Neuronal stem cell (in vitro differentiated cells): ENCODE data around the gene AHDC1.
A peak's percentile ranks its signal among the peaks of the same experiment; 100 is the strongest.
"Not testable (repeated sequence)": the region's sequence is repeated elsewhere in the genome, so short reads cannot be mapped to it uniquely, and the experiment has no call there.

Source experiments
- DNase-seq: peaks from one replicate; pipeline ENCODE4 v3.0.0-alpha.2; 2013; ENCODE audit warnings: low spot score
- H2AFZ ChIP-seq: one replicate; pipeline ENCODE4 v1.6.1; 2013; ENCODE audit warnings: mild to moderate bottlenecking, low read length, inconsistent platforms
- H2AK5ac ChIP-seq: 2 replicates; pipeline ENCODE4 v1.6.1; 2013; ENCODE audit warnings: low read depth, mild to moderate bottlenecking, inconsistent platforms, low read length, moderate library complexity, mixed read lengths
- H2BK120ac ChIP-seq: 2 replicates; pipeline ENCODE4 v1.6.1; 2013; ENCODE audit warnings: low read depth, mild to moderate bottlenecking, inconsistent platforms, low read length, moderate library complexity, mixed read lengths
- H2BK12ac ChIP-seq: one replicate; pipeline ENCODE4 v1.6.1; 2013; ENCODE audit warnings: low read length, inconsistent platforms
- H2BK15ac ChIP-seq: 2 replicates; pipeline ENCODE4 v1.6.1; 2013; ENCODE audit warnings: mild to moderate bottlenecking, low read length, inconsistent platforms, mixed read lengths
- H2BK5ac ChIP-seq: one replicate; pipeline ENCODE4 v1.6.1; 2013; ENCODE audit warnings: inconsistent platforms, mild to moderate bottlenecking, low read length, moderate library complexity
- H3K14ac ChIP-seq: one replicate; pipeline ENCODE4 v1.6.1; 2013; ENCODE audit warnings: low read length, inconsistent platforms
- H3K18ac ChIP-seq: 2 replicates; pipeline ENCODE4 v1.6.1; 2013; ENCODE audit warnings: low read length, inconsistent platforms
- H3K23ac ChIP-seq: 2 replicates; pipeline ENCODE4 v1.6.1; 2013; ENCODE audit warnings: low read depth, mild to moderate bottlenecking, mixed read lengths, low read length, inconsistent platforms; ENCODE audit not compliant: poor library complexity
- H3K27ac ChIP-seq: replicated peaks from 3 replicates; pipeline ENCODE4 v1.5.1; 2013; ENCODE audit warnings: low read length, inconsistent platforms
- H3K27me3 ChIP-seq, 3 experiments: 2 replicates each; pipeline ENCODE4 v1.6.1; 2013; ENCODE audit warnings: low read length in 3 of 3, mild to moderate bottlenecking in 2 of 3, inconsistent platforms in 1 of 3, low read depth in 1 of 3, mixed read lengths in 1 of 3, moderate library complexity in 1 of 3; ENCODE audit not compliant: control insufficient read depth in 3 of 3, insufficient read depth in 3 of 3
- H3K36me3 ChIP-seq, 2 donors: replicated peaks in 1 of 2; 2 replicates each; pipeline ENCODE4 v1.6.1; 2013; ENCODE audit warnings: low read length in 2 of 2; ENCODE audit not compliant: control insufficient read depth in 2 of 2, insufficient read depth in 2 of 2
- H3K4ac ChIP-seq: 2 replicates; pipeline ENCODE4 v1.6.1; 2013; ENCODE audit warnings: inconsistent platforms, mild to moderate bottlenecking, low read length, moderate library complexity
- H3K4me1 ChIP-seq, 2 donors: 1 replicate in 1 of 2; 2 replicates in 1 of 2; pipeline ENCODE4 v1.6.1; 2013; ENCODE audit warnings: low read length in 2 of 2, low read depth in 1 of 2; ENCODE audit not compliant: control insufficient read depth in 2 of 2, insufficient read depth in 1 of 2
- H3K4me2 ChIP-seq: one replicate; pipeline ENCODE4 v1.6.1; 2013; ENCODE audit warnings: mild to moderate bottlenecking, low read length, inconsistent platforms; ENCODE audit not compliant: insufficient read depth, poor library complexity, severe bottlenecking
- H3K4me3 ChIP-seq, 2 donors: 2 replicates each; pipeline ENCODE4 v1.5.1; 2013; ENCODE audit warnings: low read length in 2 of 2, mild to moderate bottlenecking in 2 of 2, inconsistent platforms in 1 of 2, moderate library complexity in 1 of 2
- H3K79me1 ChIP-seq: one replicate; pipeline ENCODE4 v1.6.1; 2013; ENCODE audit warnings: low read depth, mild to moderate bottlenecking, inconsistent platforms, low read length, moderate library complexity
- H3K9ac ChIP-seq: one replicate; pipeline ENCODE4 v1.6.1; 2013; ENCODE audit warnings: mild to moderate bottlenecking, low read depth, low read length, inconsistent platforms; ENCODE audit not compliant: poor library complexity
- H3K9me3 ChIP-seq, 2 donors: replicated peaks in 1 of 2; 2 replicates each; pipeline versions ENCODE3 to v1.6.1; 2013; ENCODE audit warnings: low read length in 2 of 2, mild to moderate bottlenecking in 2 of 2, inconsistent platforms in 1 of 2, low read depth in 1 of 2, mixed read lengths in 1 of 2, moderate library complexity in 1 of 2; ENCODE audit not compliant: control insufficient read depth in 2 of 2, insufficient read depth in 1 of 2
- H4K8ac ChIP-seq: one replicate; pipeline ENCODE4 v1.6.1; 2013; ENCODE audit warnings: low read depth, mild to moderate bottlenecking, inconsistent platforms, low read length, moderate library complexity
- H4K91ac ChIP-seq: one replicate; pipeline ENCODE4 v1.6.1; 2013; ENCODE audit warnings: low read length, low read depth, mild to moderate bottlenecking, inconsistent platforms; ENCODE audit not compliant: poor library complexity
- WGBS, 2 donors: extraction: QIAGEN DNeasy Blood & Tissue Kit; methylation state at CpG; one replicate each; pipeline ENCODE4 v1.1.7; 2013; ENCODE audit warnings: missing lambda C conversion rate in 2 of 2, mixed read lengths in 1 of 2; ENCODE audit not compliant: insufficient read length in 2 of 2, insufficient replicate concordance in 1 of 2; ENCODE audit errors: extremely low coverage in 2 of 2; 5-methylcytosine and 5-hydroxymethylcytosine counted together

Gene AHDC1

DNA sequence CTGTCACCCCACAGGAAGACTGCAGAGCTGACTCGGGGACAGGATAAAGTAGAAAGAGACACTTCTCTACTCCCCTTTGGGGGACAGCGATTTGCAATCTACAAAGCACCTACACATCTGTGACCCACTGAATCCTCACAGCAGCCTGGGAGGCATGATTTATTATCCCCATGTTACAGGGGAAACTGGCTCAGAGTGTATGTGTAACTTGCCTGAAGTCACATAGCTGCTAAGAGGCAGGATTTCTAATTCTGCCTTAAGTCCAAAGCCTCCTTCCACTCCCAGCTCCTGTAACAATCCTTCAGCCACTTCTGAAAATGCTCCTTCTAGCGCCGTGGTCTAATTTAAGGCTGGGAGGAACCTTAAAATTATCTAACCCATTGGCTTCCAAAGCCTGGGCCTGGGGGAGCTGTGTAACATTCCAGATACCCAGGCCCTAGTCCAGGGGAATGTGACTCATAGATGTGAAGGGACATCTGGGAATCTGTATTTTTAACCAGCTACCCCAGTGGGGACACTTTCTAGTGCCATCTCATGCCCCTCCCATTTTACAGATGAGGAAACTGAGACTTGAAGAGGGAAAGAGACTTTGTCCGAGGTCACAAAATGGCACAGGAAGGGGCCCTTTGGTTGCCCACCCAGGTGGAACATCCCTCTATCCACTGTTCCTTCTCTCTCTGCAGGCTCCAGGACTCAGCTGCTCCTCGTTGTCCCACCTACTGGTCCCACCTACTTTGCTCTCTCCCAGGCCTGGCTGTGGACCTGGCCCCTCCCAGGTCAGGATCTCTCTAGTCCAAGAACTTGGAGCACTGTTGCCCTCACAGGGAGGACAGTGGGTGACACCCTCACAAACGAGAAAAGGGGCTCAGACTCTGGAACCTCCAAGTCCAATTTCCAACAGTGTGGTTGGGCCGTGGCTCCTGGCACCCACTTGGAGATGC lies 48.9 kb downstream of the AHDC1 start:
- H4K8ac ChIP-seq = no peak overlapping the region
- H3K18ac ChIP-seq = no peak overlapping the region
- H3K4me1 ChIP-seq = peaks cover 11 to 21% of the 10 kb centered on the region in 2 donors
- H3K23ac ChIP-seq = no peak overlapping the region
- no peak overlapping the region for H4K91ac ChIP-seq
- no peaks in the 10 kb centered on the region for H3K9me3 ChIP-seq
- H3K36me3 ChIP-seq = peaks cover 32 to 69% of the 10 kb centered on the region in 2 donors
- no peak overlapping the region for H3K9ac ChIP-seq
- H3K27ac ChIP-seq = no peak overlapping the region
- H3K14ac ChIP-seq = no peak overlapping the region
- DNase-seq = no peak
- no peak overlapping the region for H2BK5ac ChIP-seq
- no CpG with 5 or more reads among the region's 8 CpGs for WGBS, 2 donors
- no peak overlapping the region for H2AK5ac ChIP-seq
- H2BK120ac ChIP-seq = no peak overlapping the region
- peaks cover 11% of the 10 kb centered on the region for H3K79me1 ChIP-seq
- H2BK12ac ChIP-seq = no peak overlapping the region
- no peaks in the 10 kb centered on the region for H3K27me3 ChIP-seq
- no peak overlapping the region for H2BK15ac ChIP-seq
- H3K4me3 ChIP-seq = no peak overlapping the region
- no peak overlapping the region for H2AFZ ChIP-seq
- H3K4ac ChIP-seq = no peak overlapping the region
- no peak overlapping the region for H3K4me2 ChIP-seq

- Histone ChIP-seq H3K36me3 (peaks cover 34 to 76% of the 10 kb centered on the region in 2 donors), H3K27ac (no peak overlapping the region), H3K4me2 (no peak overlapping the region), H3K14ac (no peak overlapping the region), H4K91ac (no peak overlapping the region), H2BK120ac (no peak overlapping the region), H2BK15ac (no peak overlapping the region), H3K4ac (no peak overlapping the region), H3K79me1 (peaks cover 15% of the 10 kb centered on the region), H4K8ac (no peak overlapping the region), H3K23ac (no peak overlapping the region), H3K4me1 (peaks cover 10 to 15% of the 10 kb centered on the region in 2 donors), H3K27me3 (no peaks in the 10 kb centered on the region), H2BK5ac (no peak overlapping the region), H2AK5ac (no peak overlapping the region), H3K9ac (no peak overlapping the region), H2AFZ (no peak overlapping the region), H2BK12ac (no peak overlapping the region), H3K4me3 (no peak overlapping the region), H3K18ac (no peak overlapping the region), H3K9me3 (no peaks in the 10 kb centered on the region)
- no CpG with 5 or more reads among the region's 4 CpGs for WGBS, 2 donors
- DNase-seq = no peak
Observed at GRCh38 chr1:27554293-27554692, 49.7 kb downstream of the AHDC1 start.

DNA sequence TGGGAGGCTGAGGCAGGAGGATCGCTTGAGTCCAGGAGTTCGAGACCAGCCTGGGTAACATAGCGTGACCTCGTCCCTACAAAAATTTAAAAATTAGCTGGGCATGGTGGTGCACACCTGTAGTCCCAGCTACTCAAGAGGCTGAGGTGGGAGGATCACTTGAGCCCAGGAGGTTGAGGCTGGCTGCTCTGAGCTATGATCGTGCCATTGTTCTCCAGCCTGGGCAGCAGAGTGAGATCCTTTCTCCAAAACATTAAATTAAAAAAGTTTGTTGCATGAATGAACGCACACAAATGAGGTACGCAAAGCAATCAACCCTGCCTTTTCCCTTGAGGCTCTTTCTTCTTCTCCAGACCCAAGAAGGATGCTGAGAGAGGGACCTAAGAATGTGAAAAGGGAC lies 50.1 kb downstream of the AHDC1 start:
- H3K18ac ChIP-seq, H3K4ac ChIP-seq, H3K4me2 ChIP-seq, H2AFZ ChIP-seq, H3K14ac ChIP-seq, H2BK12ac ChIP-seq, DNase-seq, H3K9ac ChIP-seq, H2BK15ac ChIP-seq, H3K23ac ChIP-seq, H2BK120ac ChIP-seq, H2AK5ac ChIP-seq, H2BK5ac ChIP-seq, H4K8ac ChIP-seq, H3K4me3 ChIP-seq, H3K9me3 ChIP-seq, H4K91ac ChIP-seq, H3K27ac ChIP-seq, H3K27me3 ChIP-seq: not testable (repeated sequence)
- peaks cover 10 to 15% of the 10 kb centered on the region in 2 donors for H3K4me1 ChIP-seq
- peaks cover 39 to 81% of the 10 kb centered on the region in 2 donors for H3K36me3 ChIP-seq
- peaks cover 15% of the 10 kb centered on the region for H3K79me1 ChIP-seq
- WGBS, 2 donors = no CpG with 5 or more reads among the region's 7 CpGs

DNA sequence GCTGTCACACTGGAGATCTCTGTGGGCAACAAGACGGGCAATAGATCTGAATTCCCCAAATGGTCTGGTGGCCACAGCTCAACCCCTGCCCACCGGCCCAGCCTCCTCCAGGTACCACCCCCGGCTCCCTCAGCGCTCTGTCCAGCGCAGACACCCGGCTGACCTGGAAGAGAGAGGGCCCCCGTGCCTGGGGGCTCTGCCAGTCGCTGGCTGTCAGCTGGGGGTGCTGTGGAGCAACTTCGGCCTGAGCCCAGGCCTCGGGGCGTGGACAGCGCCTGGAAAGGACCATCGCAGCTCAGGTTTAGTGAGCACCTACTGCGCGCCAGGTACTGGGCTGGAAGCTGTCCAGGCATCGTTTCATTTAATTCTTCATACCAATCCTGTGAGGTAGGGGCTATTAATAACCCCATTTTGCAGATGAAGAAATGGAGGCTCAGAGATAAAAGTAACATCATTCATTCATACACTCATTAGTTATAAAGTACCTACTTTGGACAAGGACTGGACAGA lies 51.0 kb downstream of the AHDC1 start:
- no peak overlapping the region for H2BK12ac ChIP-seq
- no peak overlapping the region for H2AK5ac ChIP-seq
- no peak overlapping the region for H3K27ac ChIP-seq
- H3K9ac ChIP-seq = no peak overlapping the region
- DNase-seq = no peak
- no peak overlapping the region for H2AFZ ChIP-seq
- no peak overlapping the region for H3K14ac ChIP-seq
- H2BK15ac ChIP-seq = no peak overlapping the region
- no peak overlapping the region for H4K91ac ChIP-seq
- WGBS, 2 donors = no CpG with 5 or more reads among the region's 16 CpGs
- H4K8ac ChIP-seq = no peak overlapping the region
- peaks cover 10 to 13% of the 10 kb centered on the region in 2 donors for H3K4me1 ChIP-seq
- H2BK5ac ChIP-seq = no peak overlapping the region
- H3K18ac ChIP-seq = peak overlapping the region; percentile 25
- no peaks in the 10 kb centered on the region for H3K27me3 ChIP-seq
- peaks cover 20% of the 10 kb centered on the region for H3K79me1 ChIP-seq
- no peak overlapping the region for H3K4me3 ChIP-seq
- no peak overlapping the region for H3K4ac ChIP-seq
- no peak overlapping the region for H3K4me2 ChIP-seq
- no peak overlapping the region for H3K23ac ChIP-seq
- no peak overlapping the region for H2BK120ac ChIP-seq
- peaks cover 42 to 82% of the 10 kb centered on the region in 2 donors for H3K36me3 ChIP-seq
- H3K9me3 ChIP-seq = no peaks in the 10 kb centered on the region
